ENCODE data around the gene RAB32.
"Not testable (repeated sequence)": the region's sequence is repeated elsewhere in the genome, so short reads cannot be mapped to it uniquely, and the experiment has no call there.

Gene RAB32

DNA sequence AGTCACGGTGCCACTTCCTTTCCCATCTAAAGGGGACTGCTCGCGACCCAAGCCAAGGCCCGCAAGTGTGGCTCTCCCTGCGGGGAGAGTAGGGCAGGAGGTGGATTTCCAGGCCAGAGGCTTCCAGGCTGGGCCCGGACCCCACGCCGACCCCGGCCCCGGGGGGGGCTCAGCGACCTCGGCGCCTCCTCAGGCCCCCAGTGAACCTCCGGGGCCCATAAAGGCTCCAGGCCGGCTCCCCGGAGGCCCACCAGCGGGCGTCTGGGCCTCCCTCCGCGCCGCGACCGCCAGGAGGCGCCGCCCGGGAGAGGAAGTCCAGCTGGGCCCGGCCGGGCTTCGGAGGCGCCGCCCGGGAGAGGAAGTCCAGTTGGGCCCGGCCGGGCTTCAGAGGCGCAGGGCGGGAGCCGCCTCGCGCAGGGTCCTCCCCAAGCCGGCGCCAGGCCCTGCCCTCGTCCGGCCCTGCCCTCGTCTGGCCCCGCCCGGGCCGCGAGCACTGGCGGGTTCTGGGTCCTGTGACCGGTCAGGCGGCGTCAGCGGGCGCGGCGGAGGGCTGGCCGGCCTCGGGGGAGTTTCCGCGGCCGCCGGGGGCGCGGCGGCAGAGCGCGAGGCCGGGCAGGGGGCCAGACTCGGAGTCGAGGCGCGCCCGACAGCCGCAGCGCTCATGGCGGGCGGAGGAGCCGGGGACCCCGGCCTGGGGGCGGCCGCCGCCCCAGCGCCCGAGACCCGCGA is at the start of gene RAB32:
TSS of gene RAB32 (plus strand) at position 623 of the 729 bp plus-strand sequence. CDS start at position 662, 39 bp downstream.
- no peak for FAIRE-seq

DNA sequence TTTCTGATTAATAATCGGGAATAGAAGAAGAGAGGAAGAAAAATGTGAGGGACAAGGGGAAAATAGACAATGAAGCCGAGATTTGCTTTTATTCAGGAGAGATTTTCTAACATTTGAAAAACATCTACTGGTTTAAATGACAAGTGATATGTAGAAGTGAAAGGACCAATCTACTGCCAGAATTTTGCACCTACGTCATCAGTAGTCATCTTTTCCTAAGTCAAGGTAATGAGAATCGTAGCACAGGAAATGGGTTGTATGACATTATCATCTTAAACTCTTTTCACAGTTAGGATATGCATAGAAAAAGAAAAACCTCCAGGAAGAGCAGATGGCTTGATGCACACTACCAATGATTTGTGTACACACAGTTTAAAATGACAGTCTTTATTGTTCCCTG is 45.3 kb upstream of the RAB32 start:
- FAIRE-seq, result no peak

DNA sequence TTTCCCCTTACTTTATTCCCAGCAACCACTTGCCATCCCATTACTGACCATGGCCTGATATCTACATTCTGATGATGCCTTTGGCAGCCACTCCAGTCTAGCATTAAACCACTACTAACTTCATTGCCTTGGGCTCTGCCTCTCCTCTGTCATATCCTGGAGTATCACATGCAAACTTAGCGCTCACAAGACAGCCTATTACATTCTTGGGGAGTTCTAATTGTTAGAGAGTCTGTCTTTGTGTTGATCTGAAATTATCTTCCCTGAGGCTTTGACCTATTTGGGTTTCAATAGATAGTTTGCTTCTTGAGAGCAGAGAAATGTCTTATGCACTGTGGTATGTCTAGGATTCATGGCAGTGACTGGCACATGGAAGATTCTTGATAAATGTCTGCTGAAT is 40.5 kb upstream of the RAB32 start:
- no peak for FAIRE-seq

DNA sequence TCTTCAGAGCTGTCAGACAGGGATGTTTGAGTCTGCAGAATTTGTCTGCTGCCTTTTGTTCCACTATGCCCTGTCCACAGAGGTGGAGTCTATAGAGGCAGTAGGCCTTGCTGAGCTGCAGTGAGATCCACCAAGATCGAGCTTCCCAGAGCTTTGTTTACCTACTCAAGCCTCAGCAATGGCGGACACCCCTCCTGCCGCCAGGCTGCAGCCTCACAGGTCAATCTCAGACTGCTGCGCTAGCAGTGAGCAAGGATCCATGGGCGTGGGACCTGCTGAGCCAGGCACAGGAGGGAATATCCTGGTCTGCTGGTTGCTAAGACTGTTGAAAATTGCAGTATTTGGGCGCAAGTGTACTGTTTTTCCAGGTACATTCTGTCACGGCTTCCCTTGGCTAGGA is 28.4 kb upstream of the RAB32 start:
- FAIRE-seq, result no peak

DNA sequence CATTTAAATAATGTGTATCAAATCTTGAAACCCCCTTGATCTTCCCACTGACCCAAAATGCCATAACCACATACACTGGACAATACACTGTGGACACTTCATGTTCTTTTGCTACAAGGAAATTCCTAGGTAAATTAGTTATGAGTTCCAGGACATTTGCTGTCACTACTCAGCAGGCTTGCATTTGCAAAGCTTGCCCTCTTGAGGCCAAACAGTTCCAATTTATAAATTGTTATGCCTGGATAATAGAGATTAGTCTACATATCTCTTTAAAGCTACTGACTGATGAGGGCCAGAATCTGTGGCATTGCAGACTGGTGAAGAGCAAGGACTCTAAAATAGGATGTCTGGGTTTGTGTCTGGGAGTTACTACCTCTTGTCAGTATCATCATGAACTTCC is 17.4 kb upstream of the RAB32 start:
- no peak for FAIRE-seq

DNA sequence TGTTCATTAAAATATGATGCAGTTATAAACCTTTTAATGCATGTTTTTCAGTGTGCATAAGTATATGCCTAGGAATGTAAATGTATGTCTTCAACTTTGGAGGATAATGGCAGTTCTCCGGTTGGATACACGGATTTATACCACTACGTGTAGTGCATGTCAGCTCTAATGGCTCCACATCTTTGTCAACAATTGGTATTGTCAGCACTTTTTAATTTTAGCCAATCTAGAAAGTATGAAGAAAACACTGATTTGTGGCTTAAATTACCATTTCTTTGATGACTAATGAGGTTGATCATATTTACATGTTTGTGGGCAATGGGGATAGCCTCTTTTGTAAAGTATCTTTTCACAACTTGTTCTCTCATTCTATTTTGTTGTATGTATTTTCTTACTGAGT is 10.9 kb upstream of the RAB32 start:
- FAIRE-seq, result no peak

DNA sequence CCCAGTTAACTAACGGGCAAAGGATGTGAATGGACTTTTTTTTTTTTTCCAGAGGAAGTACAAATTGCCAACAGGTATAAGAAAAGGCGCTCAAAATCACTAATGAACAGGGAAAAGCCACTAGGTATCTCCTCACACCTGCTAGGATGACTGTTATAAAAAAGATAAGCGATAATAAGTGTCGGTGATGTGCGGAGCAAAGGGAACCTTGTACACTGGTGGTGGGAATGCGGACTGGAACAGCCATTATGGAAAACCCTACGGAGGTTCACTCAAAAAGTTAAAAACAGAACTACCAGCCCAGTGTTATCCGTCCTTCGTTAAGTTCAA is 787 bp upstream of the RAB32 start:
- FAIRE-seq, result no peak

DNA sequence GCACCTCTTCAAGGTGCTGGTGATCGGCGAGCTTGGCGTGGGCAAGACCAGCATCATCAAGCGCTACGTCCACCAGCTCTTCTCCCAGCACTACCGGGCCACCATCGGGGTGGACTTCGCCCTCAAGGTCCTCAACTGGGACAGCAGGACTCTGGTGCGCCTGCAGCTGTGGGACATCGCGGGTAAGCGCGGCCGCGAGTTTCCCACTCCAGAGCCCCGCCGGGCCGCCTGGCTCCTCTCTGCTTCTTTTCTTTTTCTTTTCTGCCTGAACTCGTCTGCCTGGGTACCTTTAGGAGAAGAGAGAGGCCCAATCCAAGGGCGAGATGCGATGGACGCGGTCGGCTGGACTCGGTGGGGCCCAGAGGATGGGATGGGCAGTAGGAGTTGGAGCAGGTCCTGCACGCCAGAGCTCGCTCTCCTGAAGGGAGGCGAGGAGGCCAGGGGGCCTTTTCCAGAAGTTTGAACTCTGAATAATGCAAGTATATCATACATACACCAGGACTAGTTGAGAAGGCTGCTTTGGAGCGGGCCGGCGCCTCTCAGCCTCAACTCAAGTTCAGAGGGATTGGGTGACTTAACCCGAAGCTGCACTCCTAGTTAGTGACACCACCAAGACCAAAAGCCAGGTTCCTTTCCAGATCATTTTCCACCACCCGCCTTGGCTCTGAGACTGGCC is 445 bp downstream of the RAB32 start:
- FAIRE-seq, result no peak

DNA sequence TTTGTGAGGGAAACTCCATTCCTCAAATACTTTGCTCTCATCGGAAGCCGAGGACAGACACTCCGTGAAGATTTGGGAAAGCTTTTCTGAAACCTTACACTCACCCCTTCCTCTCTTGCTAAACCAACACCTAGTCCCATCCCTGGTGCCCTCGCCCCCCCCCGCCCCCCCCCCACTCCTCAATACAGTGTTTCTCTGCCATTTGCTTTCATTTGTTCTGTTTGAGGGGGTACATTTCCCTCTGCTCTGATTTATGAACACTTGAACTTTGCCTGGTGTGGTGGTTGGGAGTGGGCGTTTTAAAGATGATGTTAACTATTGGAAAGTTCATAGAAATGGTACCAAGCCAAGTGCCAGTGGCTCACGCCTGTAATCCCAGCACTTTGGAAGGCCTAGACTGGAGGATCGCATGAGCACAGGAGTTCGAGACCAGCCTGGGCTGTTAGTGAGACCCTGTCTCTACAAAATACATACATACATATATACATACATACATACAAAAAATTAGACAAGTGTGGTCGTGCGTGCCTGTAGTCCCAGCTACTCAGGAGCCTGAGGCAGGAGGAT is 1.1 kb downstream of the RAB32 start:
- FAIRE-seq, result no peak

DNA sequence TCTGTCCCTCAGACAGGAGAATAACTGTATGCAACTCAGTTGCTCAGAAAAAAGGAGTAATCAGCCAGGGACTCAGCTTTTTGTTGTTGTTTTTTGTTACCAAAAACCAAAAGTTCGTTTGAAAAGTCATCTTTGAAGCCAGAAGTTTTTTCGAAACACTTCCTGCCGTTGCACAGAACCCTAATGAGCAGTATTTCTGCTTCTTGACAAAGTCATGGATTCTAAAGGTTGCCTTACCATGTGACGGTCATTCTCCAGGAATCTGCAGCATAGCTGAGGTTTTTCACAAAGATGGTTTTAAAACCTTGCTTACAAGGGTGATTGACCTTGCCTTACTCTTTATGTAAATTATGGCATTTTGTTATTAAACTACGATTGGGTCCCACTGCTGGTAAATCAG is 1.9 kb downstream of the RAB32 start:
- FAIRE-seq, result no peak

DNA sequence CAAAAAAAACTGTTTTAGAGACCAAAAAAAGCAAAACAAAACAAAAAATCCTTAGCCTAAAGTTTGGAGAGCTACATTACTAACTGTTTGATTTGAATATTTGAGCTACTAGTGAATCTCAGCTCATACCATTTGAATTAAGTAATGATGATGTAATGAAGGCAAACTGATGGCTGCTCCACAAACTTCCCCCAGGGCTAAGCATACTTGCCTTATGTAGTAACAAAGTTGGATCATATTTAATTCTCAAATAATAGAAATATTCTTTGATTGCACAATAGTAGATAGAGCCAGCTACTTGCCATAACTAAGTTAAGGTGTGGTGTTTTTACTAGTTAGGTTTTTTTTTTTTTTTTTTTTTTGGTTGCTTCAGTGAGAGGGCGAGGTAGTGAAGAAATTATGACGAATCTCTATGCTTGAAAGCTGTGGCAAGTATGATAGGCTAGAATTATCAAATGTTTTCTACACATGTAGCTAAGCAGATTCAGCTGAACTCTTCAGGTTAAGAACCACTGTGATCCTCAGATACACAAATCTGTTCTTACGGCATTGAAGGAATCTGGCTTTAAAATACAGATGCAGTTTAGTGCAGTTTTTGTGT is 2.9 kb downstream of the RAB32 start:
- no peak for FAIRE-seq

DNA sequence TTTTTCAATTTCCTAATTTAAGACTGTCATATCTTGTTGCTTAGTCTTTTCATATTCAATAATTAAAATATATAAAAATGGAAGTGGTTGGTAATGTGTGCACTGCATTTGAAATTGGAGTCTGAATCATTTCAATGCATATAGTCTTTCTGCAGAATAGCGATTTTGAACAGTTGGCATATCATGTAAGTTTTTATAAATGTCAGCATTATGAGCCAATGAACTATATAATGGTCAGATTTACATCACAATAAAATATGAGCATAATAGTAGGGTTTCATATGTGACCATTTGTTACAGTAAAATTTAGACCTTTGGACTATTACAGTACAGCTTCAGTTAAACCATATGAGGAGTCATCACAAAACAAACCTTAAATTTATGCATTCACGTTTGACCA is 4.3 kb downstream of the RAB32 start:
- no peak for FAIRE-seq

DNA sequence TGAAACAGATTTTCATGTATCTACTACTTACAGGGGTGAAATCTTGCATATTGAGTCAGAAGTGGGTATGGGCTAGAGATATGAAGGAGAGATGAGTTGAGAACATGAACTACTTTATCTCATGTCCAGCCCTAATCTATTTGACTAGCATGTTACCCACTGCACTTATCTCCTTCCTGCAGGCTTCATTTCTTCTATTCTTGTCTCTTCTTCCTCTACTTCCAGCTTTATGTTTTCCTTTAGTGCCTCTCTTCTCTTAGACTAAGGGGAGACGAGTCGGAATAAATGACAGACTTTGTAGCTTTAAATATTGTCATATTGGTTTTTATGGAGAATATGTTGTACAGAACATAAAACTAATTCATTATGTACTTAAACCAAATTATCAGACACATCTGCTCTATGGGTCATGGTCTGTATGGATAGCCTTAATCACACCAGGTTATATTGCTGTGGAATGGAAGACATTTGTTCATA is 5.3 kb downstream of the RAB32 start:
- no peak for FAIRE-seq

DNA sequence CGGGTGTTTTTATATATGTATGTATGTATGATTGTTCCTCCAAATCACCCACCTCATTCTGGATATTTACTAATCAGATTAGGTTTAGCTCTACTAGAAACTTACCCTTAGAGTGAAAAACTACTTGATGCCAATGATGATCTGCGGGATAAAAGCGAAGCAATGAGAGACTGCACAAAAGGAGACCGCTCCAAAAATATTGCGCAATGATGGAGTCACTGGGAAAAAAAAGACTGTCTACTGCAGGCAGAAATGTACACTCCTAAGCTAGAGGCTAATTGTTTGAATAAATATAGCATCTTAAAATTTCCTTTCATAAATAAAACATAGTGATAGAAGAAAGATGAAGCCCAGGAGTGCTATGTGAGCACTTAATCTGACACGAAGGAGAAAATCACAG is 7.3 kb downstream of the RAB32 start:
- FAIRE-seq, result no peak

DNA sequence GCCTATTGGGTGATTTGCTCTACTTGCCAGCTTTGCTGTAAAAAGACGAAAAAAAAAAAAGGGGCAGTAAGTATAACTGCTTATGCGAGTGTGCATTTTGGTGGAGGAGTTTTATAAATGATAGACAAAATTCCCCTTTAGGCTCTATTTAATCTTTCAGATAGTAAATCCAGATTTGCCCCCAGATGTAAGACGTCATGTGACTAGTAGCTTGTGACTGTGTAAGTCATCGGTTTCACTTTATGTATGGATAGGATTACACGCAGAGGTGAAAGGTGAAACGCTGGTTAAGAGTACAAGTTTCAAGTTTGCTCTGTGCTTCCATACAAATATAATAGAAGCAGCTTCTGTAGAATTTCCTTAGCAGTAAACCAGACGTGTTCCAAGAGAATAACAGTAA is 7.9 kb downstream of the RAB32 start:
- FAIRE-seq, result no peak

DNA sequence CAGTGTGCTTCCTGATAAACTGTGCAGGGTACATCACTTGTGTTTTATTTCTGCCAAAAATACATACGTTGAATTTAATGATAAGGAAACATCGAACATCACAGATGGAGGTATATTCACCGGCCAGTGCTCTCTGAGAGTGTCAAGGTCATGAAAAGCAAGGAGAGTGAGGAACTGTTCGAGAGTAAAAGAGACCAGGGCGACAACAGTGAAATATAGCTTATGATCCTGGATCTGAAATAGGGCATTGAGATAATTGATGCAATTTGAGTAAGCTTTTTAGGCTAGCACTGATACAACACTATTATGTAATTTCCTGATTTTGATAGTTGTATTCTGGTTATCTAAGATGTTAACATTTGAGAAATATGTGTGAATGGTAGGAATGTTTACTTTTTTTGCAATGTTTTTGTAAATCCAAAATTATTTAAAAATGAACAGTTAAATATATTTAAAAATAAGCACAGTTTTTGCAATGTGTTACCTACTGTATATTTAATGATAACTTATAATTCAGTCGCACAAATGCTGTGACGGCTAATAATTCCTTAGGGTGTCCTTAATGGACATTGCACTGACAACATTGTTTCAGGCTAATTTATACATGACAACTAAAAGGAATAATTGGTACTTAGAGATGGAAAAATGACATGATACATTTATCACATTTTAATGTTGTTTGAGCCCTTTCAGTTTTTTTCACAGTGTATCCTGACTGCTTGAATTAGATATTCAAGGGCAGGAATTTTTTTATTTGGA is 9.9 kb downstream of the RAB32 start:
- no peak for FAIRE-seq

DNA sequence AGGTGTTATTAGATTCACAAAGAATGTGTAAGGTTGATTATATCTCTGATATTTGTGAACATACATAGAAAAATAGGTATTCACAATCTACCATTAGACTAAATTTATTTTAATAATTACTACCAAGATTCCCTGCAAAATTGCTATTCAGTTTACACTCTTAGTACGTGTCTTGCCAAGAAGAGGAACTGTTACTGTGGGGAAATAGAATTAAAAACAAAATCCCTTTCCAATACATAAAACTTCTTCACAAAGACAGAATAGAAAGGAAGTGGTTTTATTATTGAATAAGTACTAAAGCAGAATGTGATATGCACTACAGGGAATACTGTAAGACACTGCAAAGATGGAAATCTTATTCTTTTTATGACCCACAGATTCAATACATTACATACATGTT is 17.0 kb downstream of the RAB32 start:
- no peak for FAIRE-seq

DNA sequence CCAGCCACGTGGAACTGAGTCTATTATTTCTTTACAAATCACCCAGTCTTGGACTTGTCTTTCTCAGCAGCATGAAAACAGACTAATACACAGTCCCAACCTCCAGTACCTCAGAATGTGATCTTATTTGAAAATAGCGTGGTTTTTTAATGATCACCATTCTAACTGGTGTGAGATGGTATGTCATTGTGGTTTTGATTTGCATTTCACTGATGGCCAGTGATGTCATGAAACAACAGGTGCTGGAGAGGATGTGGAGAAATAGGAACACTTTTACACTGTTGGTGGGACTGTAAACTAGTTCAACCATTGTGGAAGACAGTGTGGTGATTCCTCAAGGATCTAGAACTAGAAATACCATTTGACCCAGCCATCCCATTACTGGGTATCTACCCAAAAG is 23.0 kb downstream of the RAB32 start:
- FAIRE-seq, result not testable (repeated sequence)

DNA sequence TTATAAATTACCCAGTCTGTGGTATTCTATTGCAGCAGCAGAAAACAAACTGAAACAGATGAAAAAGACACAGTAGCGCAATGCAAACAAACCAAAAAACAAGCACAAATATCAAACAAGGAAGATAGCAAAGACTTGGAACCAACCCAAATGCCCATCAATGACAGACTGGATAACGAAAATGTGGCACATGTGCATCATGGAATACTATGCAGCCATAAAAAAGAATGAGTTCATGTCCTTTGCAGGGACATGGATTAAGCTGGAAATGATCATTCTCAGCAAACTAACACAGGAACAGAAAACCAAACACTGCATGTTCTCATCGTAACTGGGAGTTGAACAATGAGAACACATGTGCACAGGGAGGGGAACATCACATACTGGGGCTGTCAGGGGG is 25.0 kb downstream of the RAB32 start:
- not testable (repeated sequence) for FAIRE-seq

DNA sequence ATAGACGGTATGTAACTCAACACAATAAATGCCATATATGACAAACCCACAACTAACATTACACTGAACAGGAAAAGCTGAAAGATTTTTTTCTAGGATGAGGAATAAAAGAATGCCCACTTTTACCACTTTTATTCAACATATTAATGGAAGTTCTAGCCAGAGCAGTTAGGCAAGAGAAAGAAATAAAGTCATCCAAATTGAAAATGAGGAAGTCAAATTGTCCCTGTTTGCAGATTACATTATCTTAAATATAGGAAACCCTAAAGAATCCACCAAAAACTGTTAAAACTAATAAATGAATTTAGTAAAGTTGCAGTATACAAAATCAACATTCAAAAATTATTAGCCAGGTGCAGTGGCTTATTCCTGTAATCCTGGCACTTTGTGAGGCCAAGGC is 30.6 kb downstream of the RAB32 start:
- no peak for FAIRE-seq

DNA sequence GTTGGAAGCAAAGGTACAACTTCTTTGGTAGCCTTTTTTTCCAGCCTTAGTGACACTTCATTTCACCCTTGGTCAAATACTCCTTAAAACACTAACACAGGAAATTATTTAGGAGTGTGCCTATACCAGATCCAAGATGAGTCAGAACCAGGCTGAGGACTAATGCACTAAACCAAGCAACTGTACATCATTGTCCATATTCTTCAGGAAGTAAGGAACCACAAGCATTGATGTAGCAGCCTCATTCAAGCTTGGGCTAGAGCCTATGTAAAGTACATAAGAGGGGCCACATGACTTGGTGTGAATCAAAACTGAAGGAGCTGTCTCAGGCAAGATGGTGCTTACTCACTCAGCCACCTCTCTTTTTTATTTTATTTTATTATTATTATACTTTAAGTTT is 34.4 kb downstream of the RAB32 start:
- FAIRE-seq, result no peak

DNA sequence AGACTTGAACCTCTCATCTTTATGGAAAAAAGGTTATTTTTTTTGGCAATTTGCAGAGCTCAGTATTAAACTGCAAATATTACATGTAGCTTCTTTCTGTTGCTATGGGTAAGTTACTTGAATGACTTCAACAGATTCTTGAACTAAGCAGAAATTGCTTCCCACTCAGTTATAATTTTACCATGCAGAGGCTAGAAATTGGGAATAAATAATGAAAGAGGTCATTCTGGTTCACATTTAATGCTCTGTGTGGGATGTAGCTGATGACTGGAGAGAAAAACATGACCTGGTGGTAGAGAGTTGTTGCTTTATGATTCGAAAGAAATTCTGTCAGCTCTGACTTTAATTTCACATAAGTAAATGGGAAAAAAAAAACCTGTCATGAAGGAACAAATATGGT is 38.3 kb downstream of the RAB32 start:
- FAIRE-seq, result no peak

DNA sequence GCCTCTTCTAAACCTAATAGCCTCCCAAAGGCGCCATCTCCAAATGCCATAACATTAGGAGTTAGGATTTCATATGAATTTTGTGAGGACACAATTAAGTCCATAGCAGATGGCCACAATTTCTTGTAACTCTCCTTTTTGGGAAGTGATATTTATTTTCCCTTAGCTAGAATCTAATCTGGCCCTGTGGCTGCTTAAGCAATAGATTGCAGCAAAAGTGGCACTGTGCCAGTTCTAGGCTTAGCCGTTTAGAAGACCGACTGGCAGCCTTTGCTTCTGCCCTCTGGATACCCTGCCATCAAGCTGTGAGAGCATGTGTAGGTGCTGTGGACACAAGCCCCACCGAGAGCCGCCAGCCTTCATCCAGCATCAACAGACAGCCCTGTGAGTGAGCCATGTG is 39.2 kb downstream of the RAB32 start:
- FAIRE-seq, result no peak

All from TTC549 (cell line).